ENCODE measurements around the gene L3MBTL4. TPM values are rescaled to one million over a fixed set of nuclear protein-coding genes. Genes with fewer than 3 reads are reported as not detected.

Gene L3MBTL4
- total RNA-seq, 1 donor from 2014 or later: 0.59 TPM

DNA sequence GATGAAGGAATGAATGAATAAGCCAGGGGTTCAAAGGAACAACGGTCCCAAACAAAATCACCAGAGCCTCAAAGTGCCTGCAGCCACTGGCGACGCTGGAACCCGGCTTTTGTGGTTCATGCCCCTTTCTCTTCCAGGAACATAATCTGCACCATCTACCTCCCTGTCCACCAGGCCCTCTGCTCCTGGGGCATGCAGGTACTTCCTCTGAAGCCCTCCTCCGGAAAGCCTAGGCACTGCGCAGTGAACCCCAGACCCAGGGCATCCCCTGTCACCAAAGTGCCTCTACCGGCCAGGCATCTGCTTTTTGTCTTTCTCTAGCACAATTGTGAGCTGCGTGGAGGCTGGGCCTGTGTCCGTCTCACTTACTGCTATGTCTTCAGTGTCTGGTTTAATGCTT, 420.8 kb downstream of the L3MBTL4 start:
- DNase-seq (no peak), ATAC-seq (ENCODE audit: poor library complexity) (no peak)
- intact Hi-C loops (cut with DNase I): no loop called here

DNA sequence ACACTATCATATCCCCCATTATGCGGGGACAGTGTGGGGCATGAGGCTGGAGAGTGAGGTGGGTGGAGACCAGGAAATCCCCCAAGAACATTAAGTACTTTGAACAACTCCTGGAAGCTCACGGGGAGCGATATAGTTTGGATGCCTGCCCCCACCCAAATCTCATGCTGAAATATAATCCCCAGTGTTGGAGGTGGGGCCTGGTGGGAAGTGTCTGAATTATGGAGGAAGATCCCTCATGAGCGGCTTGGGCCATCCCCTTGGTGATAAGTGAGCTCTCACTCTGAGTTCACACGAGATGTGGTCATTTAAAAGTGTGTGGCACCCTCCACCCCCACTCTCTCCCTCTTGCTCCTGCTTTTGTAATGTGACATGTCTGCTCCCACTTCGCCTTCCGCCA, 422.3 kb downstream of the L3MBTL4 start:
- intact Hi-C loops (cut with DNase I): no loop called here

DNA sequence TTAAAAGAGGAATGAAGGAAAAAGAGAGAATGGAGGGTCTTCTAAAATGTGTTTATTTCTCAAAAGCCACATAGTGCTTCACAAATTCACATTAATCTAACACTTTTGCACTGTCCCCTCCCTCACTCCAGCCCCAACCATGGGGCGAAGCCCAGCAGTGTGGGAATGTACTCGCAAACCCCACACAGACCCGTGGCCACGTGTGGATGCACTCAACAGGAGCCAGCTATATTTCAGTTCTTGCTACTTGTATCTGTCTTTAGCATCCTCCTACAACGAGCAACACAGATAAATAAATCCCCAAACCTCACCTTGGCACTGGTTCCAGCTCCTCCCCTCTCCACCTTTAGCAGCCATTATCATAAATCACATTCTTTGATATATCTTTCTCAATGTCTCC, 427.5 kb downstream of the L3MBTL4 start:
- intact Hi-C loops (cut with DNase I): no loop called here
- ATAC-seq (ENCODE audit: poor library complexity): no peak
- no peak for DNase-seq

More for the DNA sequence above, 422.3 kb downstream of the L3MBTL4 start:
- DNase-seq: no peak
- no peak for ATAC-seq (ENCODE audit: poor library complexity)

DNA sequence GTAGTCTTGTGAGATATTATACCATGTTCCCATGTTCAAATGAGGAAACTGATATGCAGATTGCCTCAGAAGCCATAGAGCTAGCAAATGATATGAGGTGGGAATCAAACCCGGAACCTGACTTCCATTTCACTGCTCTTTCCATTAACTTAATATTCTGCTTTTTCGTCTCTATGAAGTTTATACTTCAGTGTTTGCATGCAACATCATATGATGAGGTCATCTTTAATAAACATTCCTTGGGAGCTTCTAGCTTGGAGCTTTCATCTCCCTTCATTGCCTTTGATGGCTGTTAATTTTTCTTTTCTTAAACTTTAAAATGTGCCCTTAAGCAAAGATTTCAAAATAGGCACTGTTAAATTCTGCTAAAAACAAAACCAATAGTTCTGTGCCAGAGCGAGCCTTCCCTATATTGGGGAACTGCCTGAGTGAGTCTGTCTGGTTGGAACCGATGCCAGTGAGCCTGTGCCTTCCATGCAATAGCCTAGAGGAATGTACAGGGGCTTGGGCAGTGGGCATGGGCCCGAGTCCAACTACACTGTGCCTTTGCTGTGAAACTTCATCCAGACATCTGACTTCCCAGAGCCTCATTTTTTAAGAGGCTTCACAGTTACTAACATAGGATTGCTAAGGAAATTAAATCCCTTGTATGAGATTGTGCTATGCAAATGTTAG, 428.3 kb downstream of the L3MBTL4 start:
- no peak for ATAC-seq (ENCODE audit: poor library complexity)
- no peak for DNase-seq
- intact Hi-C loops (cut with DNase I): no loop called here

DNA sequence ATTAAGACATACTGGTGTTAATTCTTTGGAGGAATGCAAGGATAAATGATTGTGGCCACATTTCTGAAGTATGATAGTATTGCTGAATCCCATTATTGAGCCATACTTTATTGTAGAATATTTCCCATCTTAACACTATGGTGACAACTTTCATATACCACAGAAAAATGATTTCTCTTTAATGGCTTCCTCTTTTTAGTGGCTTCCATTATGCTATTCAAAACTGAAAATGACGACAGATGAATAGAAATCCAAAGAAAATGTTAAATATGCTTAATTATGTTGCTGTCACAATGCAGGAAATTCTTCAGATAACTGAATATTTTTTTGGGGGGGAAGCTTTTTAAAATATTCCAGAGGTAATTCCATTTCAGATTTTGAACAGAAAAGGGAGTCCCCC, 430.5 kb downstream of the L3MBTL4 start:
- ATAC-seq (ENCODE audit: poor library complexity) (no peak), DNase-seq (no peak)
- intact Hi-C loops (cut with DNase I): no loop called here

DNA sequence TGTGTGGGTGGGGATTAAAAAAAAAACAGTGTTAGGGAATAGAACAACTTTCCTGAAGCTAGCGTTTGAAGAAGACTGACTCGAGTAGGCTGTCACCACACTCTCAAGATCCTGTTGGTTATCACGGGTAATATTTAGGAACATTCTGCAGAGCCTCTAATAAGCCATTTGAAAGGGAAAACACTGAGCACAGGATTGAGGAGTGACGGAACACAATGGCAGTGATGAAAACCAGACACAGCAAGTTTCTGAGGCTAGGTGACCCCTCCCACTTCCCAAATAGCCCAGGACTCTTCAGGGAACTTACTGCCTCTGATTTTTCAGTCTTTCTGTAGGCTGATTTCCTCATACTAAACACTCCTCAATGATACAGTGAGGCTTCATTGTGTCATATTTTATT, 431.2 kb downstream of the L3MBTL4 start:
- intact Hi-C loops (cut with DNase I): no loop called here
- no peak for DNase-seq
- ATAC-seq (ENCODE audit: poor library complexity): peak; percentile 90

DNA sequence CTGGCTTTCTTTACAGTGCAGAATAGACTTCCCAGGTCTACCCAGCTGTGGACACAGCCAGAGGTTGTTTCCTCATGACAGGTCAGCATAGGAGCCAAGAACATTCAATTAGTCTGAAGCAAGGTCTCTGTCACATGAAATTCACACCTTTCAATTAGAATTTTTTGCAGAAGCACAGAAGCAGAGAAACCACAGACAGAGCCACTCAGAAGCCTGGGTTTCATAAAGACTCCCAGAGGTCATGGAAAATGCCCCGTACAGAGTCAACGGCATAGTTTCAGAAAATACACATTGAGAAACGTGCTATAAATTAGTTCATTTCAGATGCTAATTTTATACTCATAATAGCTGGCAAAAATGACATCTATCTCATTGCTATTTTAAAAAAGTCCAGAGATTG, 432.4 kb downstream of the L3MBTL4 start:
- intact Hi-C loops (cut with DNase I): no loop called here
- ATAC-seq (ENCODE audit: poor library complexity) (no peak), DNase-seq (no peak)

DNA sequence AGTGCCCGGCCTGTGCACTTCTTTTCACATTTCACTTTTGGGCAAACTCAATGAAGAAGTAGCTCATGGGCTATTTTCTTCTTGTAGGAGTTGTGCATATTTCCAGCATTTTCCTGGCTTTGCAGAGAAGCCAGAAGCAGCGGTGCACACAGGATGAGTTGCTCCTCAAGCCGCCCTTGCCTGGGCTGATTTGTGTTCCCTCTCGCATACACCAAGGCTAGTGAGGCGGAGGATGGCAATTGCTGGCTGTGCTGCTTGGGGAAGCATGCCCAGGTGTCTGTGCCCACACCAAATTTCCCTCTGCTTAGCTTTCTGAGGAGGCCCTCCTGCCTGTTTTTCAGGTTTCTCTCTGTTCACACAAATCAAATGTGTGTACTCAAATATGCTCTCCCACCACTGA, 434.0 kb downstream of the L3MBTL4 start:
- intact Hi-C loops (cut with DNase I): no loop called here
- no peak for DNase-seq
- ATAC-seq (ENCODE audit: poor library complexity): no peak

DNA sequence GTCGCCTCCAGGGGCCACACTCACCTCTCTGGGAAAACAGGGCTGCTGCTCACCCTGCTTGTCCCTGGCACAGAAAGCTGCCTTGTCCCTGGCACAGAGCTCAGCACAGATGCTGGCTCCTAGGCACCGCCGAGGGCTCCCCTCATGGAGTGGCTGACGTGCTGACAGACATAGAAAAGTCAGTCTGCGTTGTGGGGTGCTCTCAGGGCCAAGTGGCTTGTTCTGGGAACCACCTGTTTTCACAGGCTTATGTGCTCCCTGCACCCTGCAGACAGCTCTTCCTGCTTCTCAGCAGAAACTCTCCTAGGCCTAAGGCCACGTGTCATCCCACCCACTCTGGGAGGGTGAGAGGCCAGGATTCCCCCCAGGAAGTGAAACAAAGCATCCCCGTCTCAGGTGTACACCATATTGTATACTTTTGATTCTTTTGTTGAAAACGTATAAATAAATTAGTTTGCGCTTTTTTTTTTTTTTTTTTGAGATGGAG, 434.7 kb downstream of the L3MBTL4 start:
- ATAC-seq (ENCODE audit: poor library complexity) (peak; percentile 77), DNase-seq (peak; percentile 50)
- intact Hi-C loops (cut with DNase I): no loop called here

DNA sequence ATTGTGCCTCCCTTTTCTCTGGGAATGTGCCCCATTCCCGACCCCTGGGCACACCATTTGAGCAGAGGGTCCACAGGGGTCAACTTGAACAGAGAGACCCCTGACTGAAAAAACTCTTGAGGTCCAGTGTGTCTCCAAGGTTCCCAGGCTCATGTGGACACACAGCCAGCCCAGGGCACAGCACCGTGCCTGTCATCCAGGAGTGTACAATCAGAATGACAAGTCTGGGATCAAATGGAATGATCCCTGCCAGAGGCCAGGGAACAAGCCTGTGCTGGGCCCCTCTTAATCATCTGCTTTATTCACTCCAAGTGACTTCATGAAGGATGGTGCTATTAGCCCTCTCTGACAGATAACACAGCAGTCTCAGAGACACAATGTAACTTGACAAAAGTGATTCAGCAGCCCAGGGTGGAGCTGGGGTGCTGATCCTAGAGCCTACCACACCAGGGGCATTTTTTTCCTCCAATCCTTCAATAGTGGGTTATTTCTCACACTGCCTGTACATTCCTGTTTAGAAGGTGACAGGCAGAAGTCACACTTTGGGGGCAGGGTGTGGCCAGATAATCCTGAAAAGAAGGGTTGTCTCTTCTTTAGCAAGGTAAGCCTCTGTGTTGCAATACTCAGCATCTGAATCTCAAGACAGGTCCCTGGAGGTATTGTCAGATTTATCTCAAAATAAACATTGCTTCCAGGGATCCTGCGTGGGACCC, 435.4 kb downstream of the L3MBTL4 start:
- DNase-seq (no peak), ATAC-seq (ENCODE audit: poor library complexity) (no peak)
- intact Hi-C loops (cut with DNase I): no loop called here

DNA sequence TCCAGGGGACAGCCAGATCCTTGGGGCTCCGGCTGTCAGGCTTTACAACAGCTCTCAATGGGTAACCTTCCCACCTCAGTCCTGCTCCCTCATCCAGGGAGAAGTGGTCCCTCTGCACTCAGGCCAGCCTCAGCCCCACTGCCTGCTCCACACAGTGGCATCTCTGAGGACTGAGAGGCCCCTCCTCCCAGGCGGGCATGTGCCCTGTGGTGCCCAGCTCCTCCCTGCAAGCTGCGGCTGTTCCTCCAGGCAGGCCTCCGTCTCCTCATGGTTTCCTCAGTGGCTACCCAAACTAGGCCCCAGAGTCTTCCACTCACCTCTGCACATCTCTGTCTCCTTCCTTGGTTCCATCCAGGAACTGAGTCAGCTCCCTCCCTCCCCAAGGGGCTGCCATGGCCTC, 437.7 kb downstream of the L3MBTL4 start:
- DNase-seq: no peak
- intact Hi-C loops (cut with DNase I): no loop called here
- ATAC-seq (ENCODE audit: poor library complexity): no peak

DNA sequence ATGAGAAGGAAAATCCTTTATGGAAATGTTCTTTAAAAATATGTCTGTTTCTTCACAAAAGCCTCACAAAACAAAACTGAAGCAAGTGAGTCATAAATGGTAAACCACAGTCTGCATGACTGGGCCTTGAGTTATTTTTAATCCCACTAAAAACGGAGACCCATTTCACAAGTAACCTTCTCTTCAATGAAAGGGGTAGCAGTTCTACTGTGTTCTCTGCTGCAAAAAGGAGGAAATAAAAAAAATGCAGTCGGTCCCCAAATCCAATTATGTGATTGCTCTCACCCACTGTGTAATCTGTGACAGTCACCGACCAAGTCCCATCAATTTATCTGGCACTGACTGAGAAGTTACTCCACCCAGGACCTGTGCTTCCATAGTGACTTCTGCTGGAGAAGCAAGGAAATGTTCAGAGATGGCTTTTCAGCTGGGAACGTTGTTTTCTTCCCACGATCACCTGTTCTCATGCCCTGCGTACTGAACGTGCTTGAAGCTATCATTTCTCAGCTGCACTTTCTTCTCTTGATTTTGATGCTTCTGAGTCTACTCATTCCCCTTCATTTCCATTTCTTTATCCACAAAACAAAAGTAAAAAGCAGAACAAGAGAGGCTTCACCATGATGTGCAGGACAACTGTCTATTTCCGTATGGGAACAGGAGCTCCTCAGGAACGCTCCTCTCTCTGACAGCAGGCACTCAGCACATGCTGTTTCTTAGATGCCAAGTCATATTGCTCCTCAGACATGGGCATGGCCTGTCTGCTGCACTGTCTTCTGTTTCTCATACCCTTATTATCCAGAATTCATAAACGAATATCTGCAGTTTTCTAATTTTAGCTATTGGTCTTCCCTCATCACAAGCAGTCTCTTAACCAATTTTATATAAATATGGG, 439.4 kb downstream of the L3MBTL4 start:
- DNase-seq: no peak
- intact Hi-C loops (cut with DNase I): no loop called here
- no peak for ATAC-seq (ENCODE audit: poor library complexity)

DNA sequence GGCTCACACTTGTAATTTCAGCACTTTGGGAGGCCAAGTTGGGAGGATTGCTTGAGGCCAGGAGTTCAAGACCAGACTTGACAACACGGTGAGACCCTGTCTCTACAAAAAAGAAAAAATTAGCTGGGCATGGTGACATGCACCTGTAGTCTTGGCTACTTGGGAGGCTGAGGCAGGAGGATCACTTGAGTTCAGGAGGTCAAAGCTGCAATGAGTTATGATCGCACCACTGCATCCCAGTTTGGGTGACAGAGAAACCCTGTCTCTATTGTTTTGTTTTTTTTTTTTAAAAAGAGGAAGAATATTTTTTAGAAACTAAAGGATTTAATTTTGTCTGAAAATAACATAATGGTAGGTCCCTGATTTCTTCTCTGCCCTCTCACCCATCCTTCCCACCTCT, 440.0 kb downstream of the L3MBTL4 start:
- ATAC-seq (ENCODE audit: poor library complexity): no peak

DNA sequence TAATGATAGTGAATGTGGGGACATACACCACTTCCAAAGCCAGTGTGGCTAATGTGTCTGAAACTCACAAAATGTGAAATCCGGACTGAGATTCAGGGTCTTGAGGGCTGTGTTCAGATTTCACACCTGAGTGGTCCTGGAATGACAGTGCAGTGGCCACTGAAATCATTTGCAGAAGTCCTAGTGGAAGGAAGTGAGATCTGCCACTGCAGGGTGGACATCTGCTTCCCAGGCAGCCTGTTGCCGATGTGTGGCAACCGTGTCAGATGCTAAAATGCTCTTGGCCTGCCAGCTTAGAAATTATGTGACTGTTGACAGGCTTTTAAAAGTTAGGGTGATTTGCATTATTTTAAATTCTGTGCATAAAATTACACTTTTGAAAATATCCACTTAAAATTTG, 441.6 kb downstream of the L3MBTL4 start:
- ATAC-seq (ENCODE audit: poor library complexity) (no peak), DNase-seq (no peak)
- intact Hi-C loops (cut with DNase I): no loop called here

More for the DNA sequence above, 440.0 kb downstream of the L3MBTL4 start:
- DNase-seq: no peak
- intact Hi-C loops (cut with DNase I): no loop called here

DNA sequence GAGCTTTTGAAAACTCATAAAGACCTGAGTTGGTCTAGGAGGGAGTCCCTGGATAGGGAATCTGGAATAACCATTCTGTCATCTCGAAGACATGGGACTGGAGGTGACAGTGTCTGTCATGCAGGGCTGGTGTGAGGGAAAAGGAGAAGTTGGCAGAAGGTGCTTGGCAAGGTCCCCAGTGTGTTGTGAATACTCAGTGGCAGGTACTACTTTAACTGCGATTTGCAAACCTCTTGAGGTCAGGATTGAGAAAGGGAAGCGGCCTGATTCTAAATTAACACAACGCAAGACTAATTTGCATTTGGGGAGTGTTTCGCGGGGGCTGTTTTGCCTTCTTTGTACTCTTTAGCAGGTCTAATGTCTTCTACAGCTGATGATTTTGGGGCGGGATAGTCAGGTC, 442.4 kb downstream of the L3MBTL4 start:
- intact Hi-C loops (cut with DNase I): no loop called here
- ATAC-seq (ENCODE audit: poor library complexity): peak; percentile 95
- DNase-seq: peak; percentile 61

DNA sequence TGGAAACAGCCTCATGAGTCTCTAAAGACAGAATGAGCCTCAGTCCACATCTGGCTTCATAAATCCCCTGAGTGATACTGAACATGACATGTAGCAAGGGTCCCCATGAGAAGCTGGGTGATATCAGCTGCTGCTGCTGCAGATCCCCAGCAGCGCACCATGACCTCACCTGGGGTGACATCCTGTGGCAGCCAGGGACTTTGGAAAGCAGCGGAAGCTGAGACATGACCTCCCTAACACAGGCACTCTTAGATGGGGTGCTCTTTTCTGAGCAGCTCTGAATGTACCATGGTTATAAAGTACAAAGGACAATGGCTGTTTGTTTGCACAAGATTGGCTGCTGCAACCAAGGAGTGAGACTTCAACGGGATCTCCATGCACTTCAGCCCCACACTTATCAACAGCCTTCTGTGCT, 444.7 kb downstream of the L3MBTL4 start:
- ATAC-seq (ENCODE audit: poor library complexity) (no peak), DNase-seq (no peak)
- intact Hi-C loops (cut with DNase I): no loop called here

DNA sequence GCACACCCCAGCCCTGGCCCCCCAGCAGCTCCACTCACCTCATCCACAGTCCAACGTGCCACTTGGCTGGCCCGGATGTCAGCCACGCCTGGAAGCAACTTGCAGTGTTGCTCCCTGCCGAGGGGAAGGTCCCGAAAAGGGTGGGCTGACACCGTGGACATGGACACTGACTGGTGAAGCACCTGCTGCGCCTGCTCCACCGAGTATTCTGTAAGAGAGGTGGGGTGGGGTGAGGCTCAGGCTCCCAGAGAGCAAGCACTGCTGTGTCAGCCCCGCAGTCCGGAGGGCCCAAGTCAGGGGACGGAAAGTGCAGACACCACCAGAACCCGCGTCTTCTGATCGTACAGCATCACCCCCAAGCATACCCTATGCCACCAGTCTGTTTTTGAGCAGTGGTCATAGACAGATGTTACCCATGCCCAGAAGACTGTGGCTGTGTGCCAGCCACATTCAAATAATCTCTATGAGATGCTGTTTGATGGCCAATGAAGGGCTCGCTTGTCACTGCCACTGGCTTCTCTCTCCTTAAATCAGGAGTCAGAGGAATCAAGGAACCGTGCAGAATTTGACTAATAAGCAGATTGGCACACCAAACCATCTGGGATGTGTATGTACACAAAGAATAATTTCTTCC, 445.2 kb downstream of the L3MBTL4 start:
- intact Hi-C loops (cut with DNase I): no loop called here
- ATAC-seq (ENCODE audit: poor library complexity): no peak
- no peak for DNase-seq

DNA sequence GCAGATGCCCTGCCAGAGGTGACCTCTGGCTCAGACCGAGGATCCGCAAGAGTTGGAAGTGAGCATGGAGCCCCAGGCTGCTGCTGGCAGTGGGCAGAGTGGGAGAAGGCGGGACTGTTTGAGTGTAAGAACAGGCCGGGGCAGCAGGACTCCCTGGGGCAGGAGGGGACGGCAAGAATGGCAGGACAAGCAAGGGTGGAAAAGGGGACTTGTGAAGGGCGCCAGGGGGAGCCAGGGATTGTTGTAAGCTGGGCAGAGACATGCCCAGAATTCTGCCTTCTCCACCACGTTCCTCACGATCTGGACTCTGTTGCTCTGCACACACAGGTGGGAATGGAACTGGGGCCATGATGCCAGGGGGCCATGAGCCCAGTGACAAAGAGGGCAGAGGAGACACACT, 447.0 kb downstream of the L3MBTL4 start:
- ATAC-seq (ENCODE audit: poor library complexity): no peak
- intact Hi-C loops (cut with DNase I): no loop called here
- no peak for DNase-seq

DNA sequence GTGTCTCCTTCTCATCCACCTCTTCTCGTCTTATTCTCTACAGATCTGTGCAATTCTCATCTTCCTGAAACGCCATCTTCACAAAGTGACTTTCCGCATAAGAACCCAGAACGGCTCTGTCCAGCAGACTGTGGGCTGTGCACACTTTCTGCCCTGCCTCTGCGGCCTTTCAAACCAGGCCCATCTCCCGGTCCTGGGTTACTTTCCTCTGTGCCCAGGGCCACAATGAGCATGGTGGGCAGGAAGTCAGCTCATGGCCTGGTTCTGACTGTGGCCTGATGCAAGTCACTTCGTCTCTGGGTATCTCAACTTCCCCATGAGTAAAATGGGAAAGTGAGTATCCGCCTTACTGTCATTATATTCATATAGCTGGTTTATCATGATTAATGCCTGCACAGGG, 447.7 kb downstream of the L3MBTL4 start:
- no peak for ATAC-seq (ENCODE audit: poor library complexity)
- intact Hi-C loops (cut with DNase I): no loop called here
- DNase-seq: no peak
